EH (cell line): ENCODE measurements around the gene KLHDC2.
"Not testable (repeated sequence)": the region's sequence is repeated elsewhere in the genome, so short reads cannot be mapped to it uniquely, and the experiment has no call there.

Experiments
- DNase-seq: peaks from one replicate; pipeline ENCODE4 v3.0.0-alpha.2; 2015; ENCODE audit warnings: low read depth

Gene KLHDC2

DNA sequence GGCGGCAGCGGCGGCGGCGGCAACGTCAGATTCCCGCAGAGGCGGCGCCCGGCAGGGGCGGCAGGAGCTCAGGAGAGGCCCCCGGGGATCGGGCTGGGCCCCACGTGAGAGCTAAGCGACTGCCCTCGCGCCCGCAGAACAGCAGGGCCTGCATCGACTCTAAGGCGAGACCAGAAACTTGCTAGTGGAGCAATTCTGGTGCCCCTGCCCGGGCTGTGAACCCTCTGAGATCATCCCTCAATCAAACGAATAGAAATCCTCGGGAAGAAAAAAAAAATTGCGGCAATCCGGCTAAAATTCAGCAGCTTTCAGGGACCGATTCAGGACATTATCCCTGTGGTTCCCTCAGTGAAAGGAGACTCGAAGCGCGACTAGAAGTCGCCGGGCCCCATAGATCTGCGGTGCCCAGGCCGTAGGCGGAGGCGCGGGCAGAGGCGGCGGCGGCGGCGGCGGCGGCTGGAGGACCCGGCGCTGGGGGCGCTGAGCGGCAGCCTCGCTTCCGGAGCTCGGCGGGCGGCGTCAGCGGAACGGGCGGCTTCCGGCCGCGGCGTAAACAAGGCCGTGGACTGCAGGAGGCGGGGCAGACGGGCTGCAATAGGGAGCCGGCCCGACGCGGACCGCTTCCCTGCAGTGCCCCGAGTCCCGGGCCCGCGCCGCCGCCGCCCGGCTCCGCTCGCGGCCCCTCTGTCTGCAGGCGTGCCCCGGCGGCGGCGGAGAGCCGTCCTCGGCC, at the start of gene KLHDC2:
Gene KLHDC2, plus strand, starts transcription at position 583 of the 730 bp plus-strand sequence. CDS start 316 bp downstream, outside the sequence.
- peak; percentile 90 for DNase-seq

GRCh38 chr14:49720744-49721143, 47.2 kb upstream of the KLHDC2 start:
- DNase-seq, result no peak

DNA sequence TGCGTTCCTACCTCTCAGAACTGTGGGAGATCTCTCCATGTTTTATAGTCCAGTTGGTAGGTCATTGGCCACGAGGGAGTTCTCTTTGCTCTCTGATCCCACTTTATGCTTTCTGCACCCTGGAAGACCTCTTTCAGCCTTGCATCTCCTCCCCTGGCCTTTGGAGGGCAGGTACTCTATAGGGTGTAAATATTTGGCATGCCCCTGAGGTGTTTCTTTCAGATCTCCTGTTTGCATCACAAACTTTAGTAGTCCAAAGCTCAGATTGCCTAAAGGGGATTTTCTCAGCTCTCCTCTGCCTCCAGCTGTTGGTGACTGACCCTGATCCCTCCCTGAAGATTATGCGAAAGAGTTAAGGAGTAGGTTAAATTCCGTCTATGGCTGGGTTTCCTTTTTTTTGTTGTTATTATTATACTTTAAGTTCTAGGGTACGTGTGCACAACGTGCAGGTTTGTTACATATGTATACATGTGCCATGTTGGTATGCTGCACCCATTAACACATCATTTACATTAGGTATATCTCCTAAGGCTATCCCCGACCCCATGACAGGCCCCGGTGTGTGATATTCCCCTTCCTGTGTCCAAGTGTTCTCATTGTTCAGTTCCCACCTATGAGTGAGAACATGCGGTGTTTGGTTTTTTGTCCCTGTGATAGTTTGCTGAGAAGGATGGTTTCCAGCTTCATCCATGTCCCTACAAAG, 46.1 kb upstream of the KLHDC2 start:
- not testable (repeated sequence) for DNase-seq

GRCh38 chr14:49727171-49727570, 40.8 kb upstream of the KLHDC2 start:
- no peak for DNase-seq

DNA sequence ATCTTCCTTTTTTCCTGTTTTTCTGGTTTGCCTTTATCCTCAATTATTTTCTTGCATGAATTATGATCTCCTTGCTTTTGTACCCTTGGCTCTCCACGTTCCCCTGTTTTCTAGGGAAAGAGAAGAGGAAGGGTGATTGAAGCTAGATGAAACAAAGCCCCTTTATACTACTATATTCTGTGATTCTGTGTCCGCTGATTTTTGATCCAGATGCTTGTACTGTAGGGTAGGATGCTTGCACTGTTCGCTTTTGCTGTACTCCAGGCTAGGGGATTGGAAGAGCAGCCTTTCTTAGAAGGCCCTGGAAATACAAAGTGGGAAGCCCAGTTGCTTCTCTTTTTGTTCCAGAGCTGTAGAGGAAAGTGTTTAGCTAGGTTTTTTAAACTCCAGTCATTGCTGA, 35.1 kb upstream of the KLHDC2 start:
- no peak for DNase-seq

GRCh38 chr14:49733836-49734235, 34.1 kb upstream of the KLHDC2 start:
- DNase-seq, result no peak

DNA sequence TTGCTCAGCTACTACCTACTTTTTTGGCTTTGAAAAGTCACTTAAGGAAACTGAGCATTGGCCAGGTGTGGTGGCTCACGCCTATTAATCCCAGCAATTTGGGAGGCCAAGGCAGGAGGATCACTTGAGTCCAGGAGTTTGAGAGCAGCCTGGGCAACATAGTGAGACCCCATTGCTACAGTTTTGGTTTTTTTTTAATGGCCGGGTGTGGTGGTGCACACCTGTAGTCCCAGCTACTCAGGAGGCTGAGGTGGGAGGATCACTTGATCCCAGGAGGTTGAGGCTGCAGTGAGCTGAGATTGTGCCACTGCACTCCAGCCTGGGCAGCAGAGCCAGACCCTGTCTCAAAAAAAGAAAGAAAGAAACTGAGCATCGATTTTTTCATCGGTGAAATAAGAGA, 32.3 kb upstream of the KLHDC2 start:
- not testable (repeated sequence) for DNase-seq

DNA sequence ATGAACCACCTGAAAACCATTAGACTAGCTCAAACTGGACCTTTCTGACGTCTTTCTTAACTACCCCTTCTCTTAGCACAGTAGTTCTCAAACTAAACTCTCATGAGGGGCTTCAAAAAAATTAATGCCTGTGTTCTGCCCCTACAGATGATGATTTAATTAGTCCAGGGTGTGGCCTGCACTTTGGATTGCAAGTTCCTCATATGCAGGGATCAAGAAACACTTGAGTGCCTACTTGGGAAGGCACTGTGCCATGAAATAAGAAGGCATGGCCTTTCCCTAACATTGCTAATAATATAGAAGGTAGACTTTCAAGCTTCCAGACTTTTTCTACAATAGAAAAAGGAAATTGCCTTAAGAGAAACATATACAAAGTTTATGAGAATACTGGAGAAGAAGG, 22.8 kb upstream of the KLHDC2 start:
- DNase-seq, result no peak

GRCh38 chr14:49746476-49746875, 21.5 kb upstream of the KLHDC2 start:
- not testable (repeated sequence) for DNase-seq

GRCh38 chr14:49754570-49755097, 13.3 kb upstream of the KLHDC2 start:
- DNase-seq, result no peak

- no peak for DNase-seq
Observed at GRCh38 chr14:49755378-49755777, 12.6 kb upstream of the KLHDC2 start.

GRCh38 chr14:49761839-49762551, 6.0 kb upstream of the KLHDC2 start:
- DNase-seq, result no peak

DNA sequence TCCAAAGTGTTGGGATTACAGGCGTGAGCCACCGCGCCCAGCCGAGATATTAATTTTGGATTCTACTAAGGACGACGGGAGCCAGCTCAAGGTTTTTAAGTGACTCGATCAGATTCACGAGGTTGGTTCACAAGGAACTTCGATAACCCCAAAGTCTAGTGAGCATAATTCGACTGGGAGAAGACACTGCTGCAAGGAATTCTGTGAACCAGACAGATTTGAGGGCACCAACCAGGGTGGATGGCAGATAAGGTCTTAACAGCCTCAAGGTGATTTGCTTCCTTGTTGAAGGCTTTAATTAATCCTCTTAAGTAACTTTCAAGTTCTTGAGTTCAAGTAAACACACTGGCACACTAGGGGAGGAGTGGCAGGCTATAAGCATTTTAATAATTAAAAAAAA, 1.1 kb upstream of the KLHDC2 start:
- DNase-seq, result no peak

DNA sequence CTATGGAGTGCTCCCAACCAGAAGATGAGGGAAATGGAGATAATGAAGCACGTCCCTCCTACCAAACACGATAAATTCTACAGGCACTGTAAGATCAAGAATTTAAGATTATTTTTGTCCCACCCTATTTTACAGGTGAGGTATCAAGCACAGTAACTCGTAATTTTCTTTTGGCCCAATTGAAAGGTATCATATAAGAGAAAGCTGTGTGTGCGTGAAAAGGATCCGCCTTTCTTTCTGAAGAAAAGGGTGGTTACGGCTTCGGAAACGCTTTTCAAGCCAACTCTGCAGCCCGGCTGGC, 733 bp upstream of the KLHDC2 start:
- DNase-seq, result no peak

GRCh38 chr14:49768301-49769121, 558 bp downstream of the KLHDC2 start:
- peak; percentile 63 for DNase-seq

DNA sequence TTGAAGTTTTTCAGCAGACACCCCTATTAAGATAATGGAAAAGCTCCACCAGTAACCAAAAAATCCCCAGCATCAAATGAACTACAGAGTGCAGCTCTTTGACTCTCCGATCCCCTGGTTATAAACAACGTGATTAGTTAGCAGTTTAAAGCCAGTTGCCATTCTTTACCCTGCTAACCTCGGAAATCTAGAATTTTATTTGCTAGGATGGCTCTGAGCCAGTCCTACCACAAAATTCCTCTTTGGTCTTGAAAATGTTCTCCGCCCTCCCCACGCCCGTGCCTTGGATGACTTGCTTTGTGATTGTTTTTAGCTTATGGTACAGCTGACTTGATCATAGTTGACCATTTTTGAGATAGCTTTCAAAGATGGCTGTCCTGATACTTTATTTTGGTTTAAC, 1.2 kb downstream of the KLHDC2 start:
- DNase-seq, result peak; percentile 84

DNA sequence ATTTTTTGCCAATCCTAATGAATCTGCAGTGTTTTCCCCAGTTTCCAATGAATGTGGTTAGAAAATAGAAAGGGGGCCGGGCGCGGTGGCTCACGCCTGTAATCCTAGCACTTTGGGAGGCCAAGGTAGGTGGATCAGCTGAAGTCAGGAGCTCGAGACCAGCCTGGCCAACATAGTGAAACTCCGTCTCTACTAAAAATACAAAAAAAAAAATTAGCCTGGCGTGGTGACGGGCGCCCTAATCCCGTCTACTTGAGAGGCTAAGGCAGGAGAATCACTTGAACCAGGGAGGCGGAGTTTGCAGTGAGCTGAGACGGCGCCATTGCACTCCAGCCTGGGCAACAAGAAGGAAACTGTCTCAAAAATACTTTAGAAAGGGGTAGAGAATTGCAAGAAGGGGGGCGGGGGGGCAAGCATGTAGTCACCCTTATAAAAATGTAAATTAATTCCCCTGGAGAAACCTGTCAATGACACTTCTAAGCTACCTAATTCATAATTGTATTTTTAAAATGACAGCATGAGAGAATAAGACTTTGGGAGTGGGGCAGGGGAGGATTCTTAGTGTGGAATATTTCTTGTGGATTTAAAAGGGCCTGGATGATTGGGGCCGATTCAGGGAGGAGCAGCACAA, 1.7 kb downstream of the KLHDC2 start:
- DNase-seq, result no peak

- DNase-seq, result peak; percentile 77
Observed at GRCh38 chr14:49770212-49770817, 2.4 kb downstream of the KLHDC2 start.

- not testable (repeated sequence) for DNase-seq
Observed at GRCh38 chr14:49771691-49772090, 3.7 kb downstream of the KLHDC2 start.

GRCh38 chr14:49774106-49774505, 6.2 kb downstream of the KLHDC2 start:
- peak; percentile 16 for DNase-seq

- no peak for DNase-seq
Observed at GRCh38 chr14:49778421-49778820, 10.5 kb downstream of the KLHDC2 start.
